ENCODE measurements around the gene SEPTIN8. TPM values are rescaled to one million over a fixed set of nuclear protein-coding genes. Genes with fewer than 3 reads are reported as not detected.

The SEPTIN8 gene
- total RNA-seq, 4 donors from 2014 or later: 27.6 to 42.1 (median 29.7) TPM

- no peak for DNase-seq (ENCODE audit: low spot score)
- TF ChIP-seq, protein P1, sequence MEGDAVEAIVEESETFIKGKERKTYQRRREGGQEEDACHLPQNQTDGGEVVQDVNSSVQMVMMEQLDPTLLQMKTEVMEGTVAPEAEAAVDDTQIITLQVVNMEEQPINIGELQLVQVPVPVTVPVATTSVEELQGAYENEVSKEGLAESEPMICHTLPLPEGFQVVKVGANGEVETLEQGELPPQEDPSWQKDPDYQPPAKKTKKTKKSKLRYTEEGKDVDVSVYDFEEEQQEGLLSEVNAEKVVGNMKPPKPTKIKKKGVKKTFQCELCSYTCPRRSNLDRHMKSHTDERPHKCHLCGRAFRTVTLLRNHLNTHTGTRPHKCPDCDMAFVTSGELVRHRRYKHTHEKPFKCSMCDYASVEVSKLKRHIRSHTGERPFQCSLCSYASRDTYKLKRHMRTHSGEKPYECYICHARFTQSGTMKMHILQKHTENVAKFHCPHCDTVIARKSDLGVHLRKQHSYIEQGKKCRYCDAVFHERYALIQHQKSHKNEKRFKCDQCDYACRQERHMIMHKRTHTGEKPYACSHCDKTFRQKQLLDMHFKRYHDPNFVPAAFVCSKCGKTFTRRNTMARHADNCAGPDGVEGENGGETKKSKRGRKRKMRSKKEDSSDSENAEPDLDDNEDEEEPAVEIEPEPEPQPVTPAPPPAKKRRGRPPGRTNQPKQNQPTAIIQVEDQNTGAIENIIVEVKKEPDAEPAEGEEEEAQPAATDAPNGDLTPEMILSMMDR (IDR thresholded peaks at IDR 0.05): no peak
- ATAC-seq (ENCODE audit: low FRiP score): no peak
Measured at GRCh38 chr5:132760601-132761317, 16.3 kb downstream of the SEPTIN8 start.

DNA sequence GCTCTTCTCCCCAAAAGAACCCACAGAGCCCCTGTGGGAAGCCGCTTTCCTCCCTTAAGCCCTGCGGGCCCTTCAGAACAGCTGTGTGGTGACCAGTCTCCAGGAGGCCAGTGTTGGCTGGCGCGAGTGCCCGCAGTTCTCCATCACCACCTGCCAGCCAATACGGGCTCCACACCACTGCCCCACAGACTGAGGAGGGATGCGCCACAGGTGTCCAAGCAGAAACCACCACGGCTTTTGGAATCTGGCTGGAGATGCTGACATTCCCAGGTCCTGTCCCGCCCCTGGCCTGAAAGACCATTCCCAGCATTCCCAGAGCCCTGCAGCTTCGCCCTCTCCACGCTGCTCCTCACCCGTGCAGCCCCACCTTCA is 17.0 kb downstream of the SEPTIN8 start:
- ATAC-seq (ENCODE audit: low FRiP score) (no peak), DNase-seq (ENCODE audit: low spot score) (no peak)
- TF ChIP-seq, protein P1 (IDR thresholded peaks at IDR 0.05): no peak

GRCh38 chr5:132759114-132760048 is 17.7 kb downstream of the SEPTIN8 start:
- ATAC-seq (ENCODE audit: low FRiP score): no peak

GRCh38 chr5:132758451-132758850 is 18.6 kb downstream of the SEPTIN8 start:
- DNase-seq (ENCODE audit: low spot score) (no peak), ATAC-seq (ENCODE audit: low FRiP score) (no peak)
- TF ChIP-seq, protein P1 (IDR thresholded peaks at IDR 0.05): no peak

More at GRCh38 chr5:132759114-132760048, 17.7 kb downstream of the SEPTIN8 start:
- TF ChIP-seq, protein P1 (IDR thresholded peaks at IDR 0.05): no peak
- no peak for DNase-seq (ENCODE audit: low spot score)

GRCh38 chr5:132756542-132756941 is 20.5 kb downstream of the SEPTIN8 start:
- no peak for DNase-seq (ENCODE audit: low spot score)
- TF ChIP-seq, protein P1 (IDR thresholded peaks at IDR 0.05): no peak
- no peak for ATAC-seq (ENCODE audit: low FRiP score)

GRCh38 chr5:132754947-132755346 is 22.1 kb downstream of the SEPTIN8 start:
- TF ChIP-seq, protein P1 (IDR thresholded peaks at IDR 0.05): no peak
- no peak for DNase-seq (ENCODE audit: low spot score)
- ATAC-seq (ENCODE audit: low FRiP score): no peak

All from omental fat pad (tissue), 4 donors.